Retina (tissue), 1 donor: ENCODE measurements around the gene CTNND2.
A peak's percentile ranks its signal among the peaks of the same experiment; 100 is the strongest.

Experiments used
- DNase-seq: peaks from one replicate; pipeline ENCODE4 v3.0.0-alpha.2; 2016

CTNND2 gene

DNA sequence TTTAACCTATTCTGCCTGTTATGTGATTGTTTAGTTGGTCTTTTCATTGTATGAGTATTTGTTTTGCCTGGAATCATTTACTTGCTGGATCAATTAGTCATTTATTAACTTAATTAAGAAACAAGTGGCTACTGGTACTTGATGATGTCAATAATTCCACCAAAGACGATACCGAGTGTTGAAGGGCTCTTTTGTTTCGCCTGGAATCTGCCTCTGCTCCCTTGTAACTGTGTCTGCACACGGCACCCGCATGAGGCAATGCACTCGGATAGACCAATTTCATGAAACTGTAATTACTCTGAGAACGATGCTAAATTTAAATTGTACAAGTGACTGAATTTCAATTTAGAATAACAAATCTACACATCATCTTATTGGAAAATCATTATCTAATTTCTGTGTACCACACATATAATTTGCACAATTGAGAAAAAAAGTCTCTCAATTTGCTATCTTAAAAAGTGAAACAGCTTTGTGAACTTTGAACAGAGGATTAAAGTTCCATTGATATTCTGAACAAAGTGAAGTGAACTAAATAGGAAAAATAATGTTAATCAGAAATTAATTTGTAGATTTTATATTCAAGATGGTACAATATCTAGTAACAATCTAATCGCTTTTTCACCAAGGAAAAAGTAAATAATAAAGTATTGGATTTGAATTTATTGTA, 143.2 kb downstream of the CTNND2 start:
- DNase-seq = no peak

GRCh38 chr5:11758321-11758720, 145.9 kb downstream of the CTNND2 start:
- DNase-seq = no peak

GRCh38 chr5:11757661-11758060, 146.6 kb downstream of the CTNND2 start:
- DNase-seq = no peak

- no peak for DNase-seq
Measured at GRCh38 chr5:11737010-11737409, 167.2 kb downstream of the CTNND2 start.

DNA sequence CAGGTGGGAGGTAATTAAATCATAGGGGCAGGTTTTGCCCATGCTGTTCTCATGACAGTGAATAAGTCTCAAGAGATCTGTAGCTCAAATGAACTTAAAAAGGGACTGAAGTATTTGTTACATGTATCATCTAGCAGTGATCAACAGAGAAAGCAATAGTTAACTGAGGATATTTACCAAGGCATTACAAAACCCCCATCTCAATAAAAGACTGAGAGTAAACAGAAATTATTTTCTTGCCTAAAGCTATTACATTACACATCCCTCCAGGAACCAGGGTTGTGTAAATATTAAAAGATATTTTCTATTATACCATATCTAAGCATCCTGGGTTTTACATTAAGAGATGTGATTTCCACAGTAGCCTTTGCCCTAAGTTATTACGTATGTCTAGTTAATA, 169.9 kb downstream of the CTNND2 start:
- no peak for DNase-seq

DNA sequence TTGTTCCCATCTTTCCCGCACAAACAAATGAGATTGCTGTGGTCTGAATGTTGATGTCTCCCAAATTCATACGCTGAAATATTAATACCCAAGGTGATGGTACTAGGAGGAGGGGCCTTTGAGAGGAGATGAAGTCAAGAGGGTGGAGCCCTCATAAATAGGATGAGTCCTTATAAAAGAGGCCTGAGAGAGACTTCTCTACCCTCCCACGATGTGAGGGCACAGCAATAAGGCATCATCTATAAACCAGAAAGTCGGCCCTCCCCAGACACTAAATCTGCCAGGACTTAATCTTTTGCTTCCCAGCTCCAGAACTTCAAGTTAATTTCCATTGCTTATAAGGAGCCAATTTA, 170.4 kb downstream of the CTNND2 start:
- no peak for DNase-seq

DNA sequence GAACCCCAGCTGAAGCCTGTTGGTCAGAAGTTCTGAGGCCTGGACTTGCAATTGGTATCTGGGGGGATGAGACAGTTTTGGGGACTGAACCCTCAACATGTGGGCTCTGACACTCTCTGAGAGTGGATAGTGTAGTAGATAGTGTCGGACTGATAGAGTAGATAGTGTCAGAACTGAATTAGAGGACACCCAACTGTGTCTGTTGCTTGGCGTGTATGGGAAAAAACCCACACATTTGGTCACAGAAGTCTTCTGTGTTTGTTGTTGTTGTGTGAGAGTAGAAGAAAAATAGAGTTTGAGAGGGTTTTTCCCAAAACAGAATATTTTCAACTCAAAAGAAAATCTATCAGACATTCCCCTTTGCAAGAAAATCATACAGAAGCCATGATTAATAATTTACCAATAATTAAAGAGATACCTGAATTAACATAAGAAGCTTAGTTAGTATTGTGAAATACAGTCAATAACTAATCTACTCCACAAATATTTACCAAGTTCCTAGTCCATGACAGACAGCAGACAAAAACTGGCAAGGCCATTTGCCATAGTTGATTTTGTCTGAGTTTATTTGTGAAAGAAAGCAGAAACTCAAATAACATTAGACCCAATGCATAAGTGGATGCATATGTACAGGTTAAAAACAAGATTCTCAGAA, 170.9 kb downstream of the CTNND2 start:
- no peak for DNase-seq

- peak; percentile 30 for DNase-seq
Measured at GRCh38 chr5:11724940-11725339, 179.3 kb downstream of the CTNND2 start.

- peak; percentile 65 for DNase-seq
Measured at GRCh38 chr5:11719888-11720481, 184.3 kb downstream of the CTNND2 start.

DNA sequence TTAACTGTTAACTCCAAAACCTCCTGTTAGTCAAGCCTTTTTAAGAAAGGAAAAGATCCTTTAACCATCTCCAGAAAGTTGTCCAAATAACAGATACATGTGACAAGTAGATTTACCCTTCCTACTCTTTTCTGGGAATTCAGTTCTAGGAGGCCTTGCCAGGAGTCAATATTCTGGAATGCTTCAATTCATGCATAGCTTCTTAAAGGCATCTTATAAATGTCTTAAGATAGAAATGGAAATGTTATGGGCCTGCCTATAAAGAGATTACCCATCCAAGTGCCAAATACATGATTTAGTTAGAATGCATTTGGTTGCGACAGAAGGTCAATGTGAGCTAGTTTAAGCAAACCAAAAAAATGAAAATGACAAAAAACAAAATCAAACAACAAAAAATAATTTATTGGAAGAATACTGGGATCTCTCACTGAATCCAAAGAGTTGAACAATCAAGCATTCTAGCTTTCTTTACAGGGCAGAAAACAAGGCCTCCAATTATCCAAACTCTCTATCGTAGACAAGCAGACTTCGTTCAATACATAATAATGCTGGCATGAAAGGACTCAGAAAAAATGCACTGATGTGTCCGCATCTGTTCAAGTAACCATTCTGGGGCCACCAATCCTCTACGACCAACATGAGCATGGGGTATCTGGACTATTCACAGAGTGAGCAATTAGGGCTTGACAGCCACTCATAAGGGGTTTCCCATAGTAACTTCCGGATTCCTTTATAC, 188.6 kb downstream of the CTNND2 start:
- DNase-seq = no peak

GRCh38 chr5:11711932-11712331, 192.3 kb downstream of the CTNND2 start:
- DNase-seq = no peak

DNA sequence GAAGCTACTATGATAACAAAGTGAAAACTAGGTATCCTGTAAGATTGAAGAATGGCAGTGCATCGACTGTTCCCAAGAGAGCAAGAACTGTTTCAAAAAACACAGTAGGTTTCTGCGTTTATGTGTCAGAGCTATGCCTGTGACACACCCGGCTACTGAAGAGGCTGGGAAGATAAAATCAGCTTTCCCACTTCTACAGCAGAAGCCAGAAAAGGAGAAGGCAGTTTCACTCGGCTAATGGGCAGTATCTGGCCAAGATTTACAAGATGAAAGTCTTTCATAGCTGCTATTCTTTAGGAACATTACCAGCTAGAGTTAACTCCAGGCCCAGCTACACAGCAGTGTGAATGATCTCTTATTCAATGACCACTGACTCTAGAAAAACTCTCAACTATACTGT, 195.2 kb downstream of the CTNND2 start:
- no peak for DNase-seq

GRCh38 chr5:11704916-11705315, 199.3 kb downstream of the CTNND2 start:
- DNase-seq = no peak

DNA sequence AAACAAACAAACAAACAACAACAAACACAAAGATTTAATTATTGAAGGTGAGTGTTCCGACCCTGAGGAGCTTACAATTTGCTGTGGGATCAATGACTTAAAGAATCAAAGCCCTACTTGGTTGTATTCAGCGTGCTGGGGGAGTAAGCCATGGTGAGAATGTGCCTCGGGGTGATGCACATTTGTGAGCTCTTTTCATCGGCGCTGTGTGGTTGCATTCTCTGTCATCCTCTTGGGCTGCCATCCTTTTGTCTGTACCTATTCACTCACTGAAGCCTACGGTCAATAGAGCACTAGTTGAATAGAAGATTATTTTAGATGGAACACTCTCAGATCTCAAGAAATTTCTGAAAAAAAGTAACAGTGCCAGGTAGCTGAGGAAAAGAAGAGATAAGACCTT, 203.9 kb downstream of the CTNND2 start:
- no peak for DNase-seq

DNA sequence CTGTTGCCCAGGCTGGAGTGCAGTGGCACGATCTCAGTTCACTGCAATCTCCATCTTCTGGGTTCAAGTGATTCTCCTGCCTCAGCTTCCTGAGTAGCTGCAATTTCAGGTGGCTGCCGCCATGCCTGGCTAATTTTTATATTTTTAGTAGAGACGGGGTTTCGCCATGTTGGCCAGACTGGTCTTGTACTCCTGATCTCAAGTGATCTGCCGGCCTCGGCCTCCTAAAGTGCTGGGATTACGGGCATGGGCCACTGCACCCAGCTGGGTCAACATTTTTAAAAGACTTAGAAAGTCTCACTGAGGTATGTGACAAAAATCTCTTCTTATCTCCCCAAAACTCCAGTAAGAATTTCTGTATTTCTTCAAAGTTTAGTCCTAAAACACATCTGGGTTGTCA, 211.6 kb downstream of the CTNND2 start:
- DNase-seq = no peak

- no peak for DNase-seq
Measured at GRCh38 chr5:11687498-11687897, 216.7 kb downstream of the CTNND2 start.

DNA sequence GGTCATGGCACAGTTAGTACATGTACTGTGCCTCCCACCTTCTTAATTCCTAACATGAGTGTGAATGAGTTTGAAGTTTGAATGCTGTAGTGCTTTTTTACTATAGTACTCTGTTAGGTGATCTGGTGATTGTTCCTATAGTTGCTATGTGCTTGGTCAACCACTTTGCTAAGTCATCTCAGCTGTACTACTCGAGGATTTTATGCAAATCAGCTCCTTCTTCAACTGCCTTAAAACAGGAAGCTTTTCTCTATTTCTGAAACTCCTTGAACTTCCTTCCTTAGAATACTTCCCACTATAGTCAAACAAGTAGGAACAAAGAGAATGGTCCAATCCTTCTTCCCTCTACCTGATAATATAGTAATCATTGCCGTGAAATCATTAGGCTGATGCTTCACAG, 219.6 kb downstream of the CTNND2 start:
- no peak for DNase-seq

DNA sequence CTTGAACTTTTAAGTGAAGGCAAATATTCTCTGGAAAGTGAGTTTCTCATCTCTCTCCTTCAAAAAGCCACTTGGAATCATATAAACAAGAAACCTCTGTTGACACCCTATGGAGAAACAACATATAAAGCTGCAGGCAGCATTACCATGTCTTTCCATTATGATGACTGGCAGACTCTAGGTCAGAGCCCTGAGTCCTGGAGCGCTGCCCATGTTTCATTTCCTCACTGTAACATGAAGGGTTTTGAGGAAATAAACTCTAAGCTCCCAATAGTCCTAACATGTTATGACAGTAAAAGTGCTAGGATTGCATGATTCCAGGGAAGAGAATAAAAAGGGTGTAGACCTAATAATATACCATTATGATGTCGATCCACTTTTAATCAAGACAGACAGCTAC, 220.6 kb downstream of the CTNND2 start:
- no peak for DNase-seq

DNA sequence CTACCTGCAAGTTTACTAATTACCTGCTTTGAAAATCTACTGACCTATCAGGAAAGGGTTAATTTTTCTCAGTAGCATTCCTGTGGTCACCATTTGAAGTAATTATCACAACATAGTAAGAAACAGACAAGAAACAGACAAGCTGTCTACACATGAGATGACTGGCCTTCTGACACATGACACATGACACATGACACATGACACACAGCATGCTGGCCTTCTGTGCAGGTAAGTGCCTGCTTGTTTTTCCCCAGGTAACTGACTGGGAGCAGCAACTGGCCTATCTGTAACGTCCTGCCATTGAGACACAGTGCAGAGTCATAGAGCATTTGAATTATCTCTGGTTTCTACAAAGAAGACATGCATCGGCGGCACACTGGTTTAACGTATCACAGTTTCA, 222.4 kb downstream of the CTNND2 start:
- no peak for DNase-seq

DNA sequence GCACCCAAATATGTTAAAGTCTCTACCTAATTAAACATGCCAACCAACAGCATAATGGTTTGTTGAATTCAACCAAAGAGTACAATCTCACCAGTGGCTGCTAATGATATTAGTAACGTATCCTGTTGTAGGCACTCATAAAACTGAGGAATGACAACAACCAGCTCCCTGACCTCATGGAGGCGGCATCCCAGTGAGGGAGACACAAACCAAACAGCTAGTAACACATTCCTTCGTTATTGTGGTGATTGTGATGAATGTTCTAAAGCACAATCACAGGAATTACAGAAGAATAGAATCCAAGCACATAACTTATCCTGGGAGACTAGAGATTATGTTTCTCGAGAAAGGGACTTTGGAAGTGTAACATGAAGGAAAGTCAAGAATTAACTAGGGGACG, 224.6 kb downstream of the CTNND2 start:
- no peak for DNase-seq

DNA sequence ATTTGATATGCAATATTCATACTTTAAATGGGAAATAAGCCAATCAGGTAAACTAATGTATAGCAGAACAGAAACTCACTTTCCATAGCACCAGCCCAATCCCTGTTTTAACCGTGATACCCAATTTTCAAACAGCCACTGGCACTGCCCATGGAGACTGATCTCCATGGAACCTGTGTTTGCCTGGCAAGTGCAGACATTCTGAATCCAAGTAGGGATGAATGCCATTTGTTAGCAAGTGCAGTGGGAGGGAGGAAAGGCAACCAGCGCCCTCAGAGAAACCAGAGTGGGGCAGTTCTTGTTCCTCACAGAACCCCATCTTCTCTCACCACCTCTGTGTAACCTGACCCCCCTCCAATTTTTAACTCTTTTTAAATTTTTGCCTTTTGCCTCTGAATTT, 229.1 kb downstream of the CTNND2 start:
- DNase-seq = no peak

DNA sequence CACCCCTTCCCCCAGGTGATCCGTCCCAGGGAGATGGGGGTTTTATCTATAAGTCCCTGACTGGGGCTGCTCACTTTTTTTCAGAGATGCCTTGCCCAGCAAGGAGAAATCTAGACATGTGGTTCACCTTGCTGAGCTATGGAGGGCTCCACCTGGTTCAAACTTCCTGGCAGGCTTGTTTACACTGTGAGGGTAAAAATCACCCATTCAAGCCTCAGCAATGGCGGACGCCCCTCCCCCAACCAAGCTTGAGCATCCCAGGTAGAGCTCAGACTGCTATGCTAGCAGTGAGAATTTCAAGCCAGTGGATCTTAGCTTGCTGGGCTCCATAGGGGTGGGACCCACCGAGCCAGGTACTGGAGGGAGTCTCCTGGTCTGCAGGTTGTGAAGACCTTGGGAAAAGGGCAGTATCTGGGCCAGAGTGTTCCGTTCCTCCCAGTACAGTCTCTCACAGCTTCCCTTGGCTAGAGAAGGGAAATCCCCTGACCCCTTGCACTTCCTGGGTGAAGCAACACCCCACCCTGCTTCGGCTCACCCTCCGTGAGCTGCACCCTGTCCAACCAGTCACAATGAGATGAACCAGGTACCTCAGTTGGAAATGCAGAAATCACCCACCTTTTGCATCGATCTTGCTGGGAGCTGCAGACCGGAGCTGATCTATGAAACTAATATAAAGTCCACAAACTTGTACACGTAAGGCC, 231.7 kb downstream of the CTNND2 start:
- DNase-seq = no peak

DNA sequence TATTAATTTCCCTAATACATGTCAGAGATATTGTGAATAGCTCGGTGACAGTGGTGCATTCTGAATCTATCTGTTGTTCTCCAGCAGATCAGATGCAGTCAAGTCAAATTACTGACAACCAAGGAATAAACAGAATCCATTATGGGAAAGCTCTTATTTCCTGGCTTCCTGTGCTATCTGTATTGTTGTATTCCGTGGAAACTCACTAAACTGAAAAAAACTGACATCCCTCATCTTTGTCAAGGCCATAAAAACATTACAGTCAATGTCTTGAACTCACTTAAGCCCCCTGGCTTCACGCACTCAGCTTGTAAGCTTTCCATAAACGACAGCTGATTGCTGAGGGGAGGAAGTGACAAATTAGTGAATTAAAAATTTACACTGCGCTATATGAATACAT, 245.9 kb downstream of the CTNND2 start:
- DNase-seq = peak; percentile 43
